ENCODE data around the gene SLX1A. TPM values are rescaled to one million over a fixed set of nuclear protein-coding genes. Genes with fewer than 3 reads are reported as not detected.
A peak's percentile ranks its signal among the peaks of the same experiment; 100 is the strongest.

The SLX1A gene
- total RNA-seq, 5 donors from 2014 or later (not counting 1 experiment from before 2014, with no cell fraction given) = 31.6 to 114 (median 86.4) TPM

DNA sequence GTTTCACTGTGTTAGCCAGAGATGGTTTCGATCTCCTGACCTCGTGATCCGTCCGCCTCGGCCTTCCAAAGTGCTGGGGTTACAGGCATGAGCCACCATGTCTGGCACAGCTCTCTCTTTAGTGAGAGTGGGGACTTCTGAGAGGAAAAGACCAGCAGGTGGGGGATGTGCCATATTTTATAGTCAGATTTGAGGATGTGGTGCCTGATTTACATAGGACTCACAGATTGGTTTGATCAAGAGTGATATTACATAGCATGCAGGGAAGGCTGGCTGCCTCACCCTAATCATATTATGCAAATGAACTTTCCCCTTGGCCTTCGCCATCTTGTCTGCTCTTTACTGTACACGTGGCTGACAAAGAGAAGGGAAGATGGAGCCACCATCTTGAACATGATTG, 42.6 kb upstream of the SLX1A start:
- Mint-ChIP-seq H3K36me3 (peaks cover 3% of the 10 kb centered on the region), H3K27me3 (no peaks in the 10 kb centered on the region), H3K4me3 (no peak overlapping the region), H3K9me3 (peaks cover 2 to 4% (median 4%) of the 10 kb centered on the region in 3 donors), H3K4me1 (no peaks in the 10 kb centered on the region), H3K27ac (no peak overlapping the region)
- Histone ChIP-seq H3K36me3 (ENCODE audit: control insufficient read depth in 2 of 2, extremely low read depth in 1 of 2, insufficient read depth in 1 of 2, low read length in 1 of 2) (no peaks in the 10 kb centered on the region), H3K9me3 (no peaks in the 10 kb centered on the region), H3K27ac (ENCODE audit: low read length) (no peak overlapping the region), H3K4me3 (ENCODE audit: control insufficient read depth in 1 of 2, extremely low read depth in 1 of 2, low read length in 1 of 2) (no peak overlapping the region), H3K27me3 (replicated peaks in 1 of 2; ENCODE audit: control insufficient read depth in 2 of 2, extremely low read depth in 1 of 2, insufficient read depth in 2 of 2, low read length in 1 of 2) (no peaks in the 10 kb centered on the region), H3K4me1 (ENCODE audit: control insufficient read depth in 1 of 2, extremely low read depth in 1 of 2, insufficient read depth in 2 of 2, low read length in 2 of 2) (no peaks in the 10 kb centered on the region)
- WGBS (ENCODE audit: insufficient coverage) = 93% methylated on average over 5 of the region's 7 CpGs
- CTCF ChIA-PET = no interaction called here
- no peak for ATAC-seq (replicated peaks in 1 of 4)
- no peak for DNase-seq
- POLR2A ChIA-PET = no interaction called here

DNA sequence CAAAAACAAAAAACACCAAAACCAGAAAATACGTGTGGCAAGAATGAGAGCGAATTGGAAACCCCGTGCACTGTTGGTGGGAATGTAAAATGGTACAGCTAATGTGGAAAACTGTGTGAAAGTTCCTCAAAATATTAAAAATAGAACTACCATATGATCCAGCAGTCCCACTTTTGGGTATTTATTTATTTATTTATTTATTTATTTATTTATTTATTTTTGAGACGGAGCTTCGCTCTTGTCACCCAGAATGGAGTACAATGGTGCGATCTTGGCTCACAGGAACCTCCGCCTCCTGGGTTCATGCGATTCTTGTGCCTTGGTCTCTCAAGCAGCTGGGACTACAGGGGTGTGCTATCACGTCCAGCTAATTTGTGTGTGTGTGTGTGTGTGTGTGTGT, 41.2 kb upstream of the SLX1A start:
- no peaks in the 10 kb centered on the region for H3K27me3 ChIP-seq (replicated peaks in 1 of 2; ENCODE audit: control insufficient read depth in 2 of 2, extremely low read depth in 1 of 2, insufficient read depth in 2 of 2, low read length in 1 of 2)
- Mint-ChIP-seq H3K27me3 (no peaks in the 10 kb centered on the region), H3K36me3 (peaks cover 3% of the 10 kb centered on the region), H3K4me1 (no peaks in the 10 kb centered on the region), H3K4me3 (no peak overlapping the region), H3K27ac (no peak overlapping the region), H3K9me3 (peaks cover 2 to 4% (median 4%) of the 10 kb centered on the region in 3 donors)
- H3K4me3 ChIP-seq (ENCODE audit: control insufficient read depth in 1 of 2, extremely low read depth in 1 of 2, low read length in 1 of 2) = no peak overlapping the region
- POLR2A ChIA-PET = interaction anchor here in 1 of 2 donors (0.8 kb wide), 1 partner anchor 15 kb away, joined by 3 read pairs; no protein-coding TSS in a partner anchor
- CTCF ChIA-PET = no interaction called here
- H3K9me3 ChIP-seq = no peaks in the 10 kb centered on the region
- no peak for ATAC-seq (replicated peaks in 1 of 4)
- no peak for DNase-seq
- H3K27ac ChIP-seq (ENCODE audit: low read length) = no peak overlapping the region
- H3K36me3 ChIP-seq (ENCODE audit: control insufficient read depth in 2 of 2, extremely low read depth in 1 of 2, insufficient read depth in 1 of 2, low read length in 1 of 2) = no peaks in the 10 kb centered on the region
- no peaks in the 10 kb centered on the region for H3K4me1 ChIP-seq (ENCODE audit: control insufficient read depth in 1 of 2, extremely low read depth in 1 of 2, insufficient read depth in 2 of 2, low read length in 2 of 2)
- WGBS (ENCODE audit: insufficient coverage) = 97% methylated on average over 5 of the region's 9 CpGs

DNA sequence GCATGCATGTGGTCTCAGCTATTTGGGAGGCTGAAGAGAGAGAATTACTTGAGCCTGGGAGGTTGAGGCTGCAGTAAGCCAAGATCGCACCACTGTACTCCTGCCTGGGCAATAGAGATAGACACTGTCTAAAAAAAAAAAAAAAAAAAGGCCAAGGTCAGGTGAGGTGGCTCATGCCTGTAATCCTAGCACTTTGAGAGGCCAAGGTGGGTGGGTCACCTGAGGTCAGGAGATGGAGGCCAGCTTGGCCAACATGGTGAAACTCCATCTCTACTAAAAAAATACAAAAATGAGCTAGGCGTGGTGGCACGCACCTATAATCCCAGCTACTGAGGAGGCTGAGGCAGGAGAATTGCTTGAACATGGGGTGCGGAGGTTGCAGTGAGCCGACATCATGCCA, 38.5 kb upstream of the SLX1A start:
- DNase-seq (no peak), ATAC-seq (replicated peaks in 1 of 4) (no peak)
- Mint-ChIP-seq H3K4me1 (no peaks in the 10 kb centered on the region), H3K27ac (no peak overlapping the region), H3K4me3 (no peak overlapping the region), H3K9me3 (no peaks in the 10 kb centered on the region), H3K27me3 (no peaks in the 10 kb centered on the region), H3K36me3 (no peaks in the 10 kb centered on the region)
- no peaks in the 10 kb centered on the region for H3K27me3 ChIP-seq (replicated peaks in 1 of 2; ENCODE audit: control insufficient read depth in 2 of 2, extremely low read depth in 1 of 2, insufficient read depth in 2 of 2, low read length in 1 of 2)
- H3K4me1 ChIP-seq (ENCODE audit: control insufficient read depth in 1 of 2, extremely low read depth in 1 of 2, insufficient read depth in 2 of 2, low read length in 2 of 2) = no peaks in the 10 kb centered on the region
- H3K36me3 ChIP-seq (ENCODE audit: control insufficient read depth in 2 of 2, extremely low read depth in 1 of 2, insufficient read depth in 1 of 2, low read length in 1 of 2) = no peaks in the 10 kb centered on the region
- H3K4me3 ChIP-seq (ENCODE audit: control insufficient read depth in 1 of 2, extremely low read depth in 1 of 2, low read length in 1 of 2) = no peak overlapping the region
- H3K27ac ChIP-seq (ENCODE audit: low read length) = no peak overlapping the region
- ChIA-PET CTCF (no interaction called here), POLR2A (no interaction called here)
- no peaks in the 10 kb centered on the region for H3K9me3 ChIP-seq
- 100% methylated on average over 1 of the region's 5 CpGs for WGBS (ENCODE audit: insufficient coverage)

DNA sequence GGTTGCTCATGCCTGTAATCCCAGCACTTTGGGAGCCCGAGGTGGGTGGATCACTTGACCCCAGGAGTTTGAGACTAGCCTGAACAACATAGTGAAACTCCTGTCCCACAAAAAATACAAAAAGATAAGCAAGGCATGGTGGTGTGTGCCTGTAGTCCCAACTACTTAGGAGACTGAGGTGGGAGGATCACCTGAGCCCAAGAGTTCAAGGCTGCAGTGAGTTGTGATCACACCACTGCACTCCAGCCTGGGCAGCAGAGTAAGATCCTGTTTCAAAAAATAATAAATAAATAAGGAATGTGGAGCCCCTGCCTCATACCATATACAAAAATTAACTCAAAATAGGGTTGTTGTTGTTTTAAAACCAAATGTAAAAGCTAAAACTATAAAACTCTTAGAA, 36.5 kb upstream of the SLX1A start:
- no peak overlapping the region for H3K27ac ChIP-seq (ENCODE audit: low read length)
- Mint-ChIP-seq H3K27ac (no peak overlapping the region), H3K4me3 (no peak overlapping the region), H3K4me1 (peaks cover 0 to under 1% (median 0%) of the 10 kb centered on the region in 3 donors), H3K27me3 (no peaks in the 10 kb centered on the region), H3K9me3 (no peaks in the 10 kb centered on the region), H3K36me3 (no peaks in the 10 kb centered on the region)
- no peaks in the 10 kb centered on the region for H3K4me1 ChIP-seq (ENCODE audit: control insufficient read depth in 1 of 2, extremely low read depth in 1 of 2, insufficient read depth in 2 of 2, low read length in 2 of 2)
- no CpG with 5 or more reads among the region's 1 CpG for WGBS (ENCODE audit: insufficient coverage)
- ChIA-PET CTCF (no interaction called here), POLR2A (interaction anchor here in 1 of 2 donors (0.5 kb wide), 1 partner anchor 143 kb away, joined by 5 read pairs; no protein-coding TSS in a partner anchor)
- DNase-seq = no peak
- H3K4me3 ChIP-seq (ENCODE audit: control insufficient read depth in 1 of 2, extremely low read depth in 1 of 2, low read length in 1 of 2) = no peak overlapping the region
- ATAC-seq (replicated peaks in 1 of 4) = no peak
- no peaks in the 10 kb centered on the region for H3K27me3 ChIP-seq (replicated peaks in 1 of 2; ENCODE audit: control insufficient read depth in 2 of 2, extremely low read depth in 1 of 2, insufficient read depth in 2 of 2, low read length in 1 of 2)
- H3K36me3 ChIP-seq (ENCODE audit: control insufficient read depth in 2 of 2, extremely low read depth in 1 of 2, insufficient read depth in 1 of 2, low read length in 1 of 2) = no peaks in the 10 kb centered on the region
- H3K9me3 ChIP-seq = no peaks in the 10 kb centered on the region

DNA sequence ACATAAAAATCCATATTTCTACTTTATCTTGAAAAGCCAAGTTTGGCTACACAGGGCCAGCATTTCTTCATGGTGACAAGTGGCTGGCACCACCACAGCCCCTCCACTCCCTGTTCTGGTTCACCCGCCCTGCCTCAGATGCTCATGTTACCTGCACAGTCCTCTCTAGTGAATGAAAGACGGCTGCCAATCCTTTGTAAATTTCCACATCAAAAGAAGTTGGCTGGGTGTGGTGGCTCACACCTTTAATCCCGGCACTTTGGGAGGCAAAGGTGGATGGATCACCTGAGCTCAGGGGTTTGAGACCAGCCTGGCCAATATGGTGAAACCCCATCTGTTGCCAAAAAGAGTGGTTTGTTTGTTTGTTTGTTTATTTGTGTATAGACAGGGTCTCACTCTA, 30.1 kb upstream of the SLX1A start:
- DNase-seq (no peak), ATAC-seq (replicated peaks in 1 of 4) (no peak)
- Histone ChIP-seq H3K4me1 (ENCODE audit: control insufficient read depth in 1 of 2, extremely low read depth in 1 of 2, insufficient read depth in 2 of 2, low read length in 2 of 2) (peaks cover 7 to 38% of the 10 kb centered on the region in 2 experiments), H3K36me3 (ENCODE audit: control insufficient read depth in 2 of 2, extremely low read depth in 1 of 2, insufficient read depth in 1 of 2, low read length in 1 of 2) (no peaks in the 10 kb centered on the region), H3K27me3 (replicated peaks in 1 of 2; ENCODE audit: control insufficient read depth in 2 of 2, extremely low read depth in 1 of 2, insufficient read depth in 2 of 2, low read length in 1 of 2) (no peaks in the 10 kb centered on the region), H3K9me3 (no peaks in the 10 kb centered on the region), H3K27ac (ENCODE audit: low read length) (no peak overlapping the region), H3K4me3 (ENCODE audit: control insufficient read depth in 1 of 2, extremely low read depth in 1 of 2, low read length in 1 of 2) (no peak overlapping the region)
- Mint-ChIP-seq H3K4me3 (no peak overlapping the region), H3K27ac (no peak overlapping the region), H3K9me3 (no peaks in the 10 kb centered on the region), H3K4me1 (peaks cover 25 to 38% (median 34%) of the 10 kb centered on the region in 3 donors), H3K27me3 (no peaks in the 10 kb centered on the region), H3K36me3 (no peaks in the 10 kb centered on the region)
- no CpG with 5 or more reads among the region's 3 CpGs for WGBS (ENCODE audit: insufficient coverage)
- ChIA-PET CTCF (no interaction called here), POLR2A (no interaction called here)

DNA sequence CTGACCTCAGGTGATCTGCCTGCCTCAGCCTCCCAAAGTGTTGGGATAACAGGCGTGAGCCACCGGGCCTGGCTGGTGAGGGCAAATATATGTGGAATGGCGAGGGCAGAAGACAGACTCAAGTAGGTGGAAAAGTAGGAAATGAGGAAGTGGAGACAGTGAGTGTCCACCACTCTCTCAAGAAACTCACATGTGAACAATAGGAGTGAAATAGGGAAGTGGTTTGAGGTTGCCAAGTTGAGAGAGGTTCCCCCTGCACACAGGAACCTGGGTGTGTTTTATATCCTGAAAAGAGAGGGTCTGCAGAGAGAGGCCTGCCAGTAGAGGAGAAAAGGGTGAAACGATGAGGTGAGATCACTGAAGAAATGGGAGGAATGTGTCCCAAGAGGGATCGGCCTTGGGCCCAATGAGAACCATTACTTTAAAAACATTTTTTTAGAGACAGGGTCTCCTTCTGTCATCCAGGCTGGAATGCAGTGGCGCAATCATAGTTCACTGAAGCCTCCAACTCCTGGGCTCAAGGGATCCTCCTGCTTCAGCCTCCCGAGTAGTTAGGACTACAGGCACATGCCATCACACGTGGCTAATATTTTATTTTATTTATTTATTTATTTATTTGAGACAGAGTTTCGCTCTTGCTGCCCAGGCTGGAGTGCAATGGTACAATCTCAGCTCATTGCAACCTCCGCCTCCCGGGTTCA, 27.3 kb upstream of the SLX1A start:
- Mint-ChIP-seq H3K4me3 (peak overlapping the region in 2 of 3 donors; percentile 10 to 66), H3K9me3 (no peaks in the 10 kb centered on the region), H3K27ac (peak overlapping the region; percentile 65 to 86), H3K36me3 (no peaks in the 10 kb centered on the region), H3K27me3 (no peaks in the 10 kb centered on the region), H3K4me1 (peaks cover 25 to 38% (median 34%) of the 10 kb centered on the region in 3 donors)
- CTCF ChIA-PET = no interaction called here
- Histone ChIP-seq H3K4me3 (ENCODE audit: control insufficient read depth in 1 of 2, extremely low read depth in 1 of 2, low read length in 1 of 2) (peak overlapping the region in 1 of 2 donors; percentile 32), H3K9me3 (no peaks in the 10 kb centered on the region), H3K4me1 (ENCODE audit: control insufficient read depth in 1 of 2, extremely low read depth in 1 of 2, insufficient read depth in 2 of 2, low read length in 2 of 2) (peaks cover 7 to 38% of the 10 kb centered on the region in 2 experiments), H3K27me3 (replicated peaks in 1 of 2; ENCODE audit: control insufficient read depth in 2 of 2, extremely low read depth in 1 of 2, insufficient read depth in 2 of 2, low read length in 1 of 2) (no peaks in the 10 kb centered on the region), H3K36me3 (ENCODE audit: control insufficient read depth in 2 of 2, extremely low read depth in 1 of 2, insufficient read depth in 1 of 2, low read length in 1 of 2) (no peaks in the 10 kb centered on the region), H3K27ac (ENCODE audit: low read length) (no peak overlapping the region)
- WGBS (ENCODE audit: insufficient coverage) = 46% methylated on average over 3 of the region's 11 CpGs
- DNase-seq (peak in 4 of 35 experiments; percentile 7 to 32 (median 20)), ATAC-seq (replicated peaks in 1 of 4) (peak; percentile 57 to 88 (median 68))
- POLR2A ChIA-PET = no interaction called here
